ENCODE data around the gene CDH23. TPM values are rescaled to one million over a fixed set of nuclear protein-coding genes. Genes with fewer than 3 reads are reported as not detected.

CDH23 gene
- total and polyA plus RNA-seq, 2 donors (not counting 1 experiment from before 2014, with no cell fraction given), result 0.01 to 0.17 TPM

DNA sequence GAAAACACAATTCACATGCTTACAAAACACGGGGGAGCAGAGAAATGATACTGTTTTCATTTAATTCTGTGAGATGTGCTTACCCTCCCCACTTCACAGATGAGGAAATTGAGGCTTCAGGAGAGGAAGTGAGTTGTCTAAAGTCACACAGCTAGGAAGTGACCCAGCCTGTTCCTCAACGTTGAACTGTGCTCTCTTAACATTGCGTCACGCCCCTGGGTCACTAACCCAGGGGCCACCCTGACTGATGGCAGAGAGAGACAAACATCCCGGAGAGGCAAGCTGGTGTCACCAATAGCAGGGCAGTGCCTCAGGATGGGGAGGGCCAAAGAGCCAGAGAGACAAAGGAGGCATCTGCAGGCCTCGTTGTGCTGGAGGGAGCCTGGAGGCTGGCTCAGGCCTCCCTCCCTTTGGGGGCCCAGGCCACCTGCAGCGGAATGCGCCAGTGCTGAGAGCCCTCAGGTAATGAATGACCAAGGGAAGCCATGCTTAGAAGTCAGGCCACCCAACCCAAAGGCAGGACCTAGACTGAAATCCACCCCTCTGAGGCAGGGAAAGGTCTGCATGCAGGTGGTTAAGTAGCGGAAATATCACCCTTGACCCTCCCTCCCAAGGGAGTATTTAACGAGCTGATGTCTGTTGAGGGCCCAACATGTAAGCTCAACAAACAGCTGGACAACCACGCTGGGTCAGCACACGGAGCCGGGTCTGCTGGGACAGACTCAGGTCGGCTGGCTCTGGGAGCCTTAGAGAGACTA is 241.5 kb downstream of the CDH23 start:
- Histone ChIP-seq H3K9me3 (ENCODE audit: control insufficient read depth, insufficient read depth, low read depth, low read length) (no peaks in the 10 kb centered on the region), H3K4me2 (ENCODE audit: extremely low read depth, insufficient read depth, low read length) (no peak overlapping the region), H3K27ac (ENCODE audit: insufficient read depth, low read length) (no peak overlapping the region), H3K4me1 (ENCODE audit: control insufficient read depth, extremely low read depth, insufficient read depth, low read length) (no peaks in the 10 kb centered on the region), H4K20me1 (ENCODE audit: control insufficient read depth, extremely low read depth, insufficient read depth, low read length) (no peaks in the 10 kb centered on the region), H3K79me2 (ENCODE audit: control insufficient read depth, insufficient read depth, low read length) (no peaks in the 10 kb centered on the region), H3K4me3 (replicated peaks in 1 of 4; ENCODE audit: control extremely low read depth in 1 of 4, insufficient read depth in 1 of 4, low read depth in 3 of 4, low read length in 4 of 4) (no peak overlapping the region), H2AFZ (ENCODE audit: low read length) (no peak overlapping the region), H3K36me3 (ENCODE audit: control insufficient read depth, insufficient read depth, low read length) (no peaks in the 10 kb centered on the region), H3K27me3 (ENCODE audit: control insufficient read depth, insufficient read depth, low read length) (peaks cover 14% of the 10 kb centered on the region), H3K9ac (ENCODE audit: insufficient read depth, low read length) (no peak overlapping the region)
- TF ChIP-seq, protein P1, sequence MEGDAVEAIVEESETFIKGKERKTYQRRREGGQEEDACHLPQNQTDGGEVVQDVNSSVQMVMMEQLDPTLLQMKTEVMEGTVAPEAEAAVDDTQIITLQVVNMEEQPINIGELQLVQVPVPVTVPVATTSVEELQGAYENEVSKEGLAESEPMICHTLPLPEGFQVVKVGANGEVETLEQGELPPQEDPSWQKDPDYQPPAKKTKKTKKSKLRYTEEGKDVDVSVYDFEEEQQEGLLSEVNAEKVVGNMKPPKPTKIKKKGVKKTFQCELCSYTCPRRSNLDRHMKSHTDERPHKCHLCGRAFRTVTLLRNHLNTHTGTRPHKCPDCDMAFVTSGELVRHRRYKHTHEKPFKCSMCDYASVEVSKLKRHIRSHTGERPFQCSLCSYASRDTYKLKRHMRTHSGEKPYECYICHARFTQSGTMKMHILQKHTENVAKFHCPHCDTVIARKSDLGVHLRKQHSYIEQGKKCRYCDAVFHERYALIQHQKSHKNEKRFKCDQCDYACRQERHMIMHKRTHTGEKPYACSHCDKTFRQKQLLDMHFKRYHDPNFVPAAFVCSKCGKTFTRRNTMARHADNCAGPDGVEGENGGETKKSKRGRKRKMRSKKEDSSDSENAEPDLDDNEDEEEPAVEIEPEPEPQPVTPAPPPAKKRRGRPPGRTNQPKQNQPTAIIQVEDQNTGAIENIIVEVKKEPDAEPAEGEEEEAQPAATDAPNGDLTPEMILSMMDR (conservative IDR thresholded peaks at IDR 0.05 in 1 of 2, IDR thresholded peaks at IDR 0.05 in 1 of 2; ENCODE audit: low read depth in 1 of 2, low read length in 2 of 2), result no peak
- TF ChIP-seq EZH2 (IDR thresholded peaks at IDR 0.05; ENCODE audit: low read length, missing control alignments), result peak; percentile 52
- no peak for DNase-seq (ENCODE audit: low read depth in 2 of 2)

DNA sequence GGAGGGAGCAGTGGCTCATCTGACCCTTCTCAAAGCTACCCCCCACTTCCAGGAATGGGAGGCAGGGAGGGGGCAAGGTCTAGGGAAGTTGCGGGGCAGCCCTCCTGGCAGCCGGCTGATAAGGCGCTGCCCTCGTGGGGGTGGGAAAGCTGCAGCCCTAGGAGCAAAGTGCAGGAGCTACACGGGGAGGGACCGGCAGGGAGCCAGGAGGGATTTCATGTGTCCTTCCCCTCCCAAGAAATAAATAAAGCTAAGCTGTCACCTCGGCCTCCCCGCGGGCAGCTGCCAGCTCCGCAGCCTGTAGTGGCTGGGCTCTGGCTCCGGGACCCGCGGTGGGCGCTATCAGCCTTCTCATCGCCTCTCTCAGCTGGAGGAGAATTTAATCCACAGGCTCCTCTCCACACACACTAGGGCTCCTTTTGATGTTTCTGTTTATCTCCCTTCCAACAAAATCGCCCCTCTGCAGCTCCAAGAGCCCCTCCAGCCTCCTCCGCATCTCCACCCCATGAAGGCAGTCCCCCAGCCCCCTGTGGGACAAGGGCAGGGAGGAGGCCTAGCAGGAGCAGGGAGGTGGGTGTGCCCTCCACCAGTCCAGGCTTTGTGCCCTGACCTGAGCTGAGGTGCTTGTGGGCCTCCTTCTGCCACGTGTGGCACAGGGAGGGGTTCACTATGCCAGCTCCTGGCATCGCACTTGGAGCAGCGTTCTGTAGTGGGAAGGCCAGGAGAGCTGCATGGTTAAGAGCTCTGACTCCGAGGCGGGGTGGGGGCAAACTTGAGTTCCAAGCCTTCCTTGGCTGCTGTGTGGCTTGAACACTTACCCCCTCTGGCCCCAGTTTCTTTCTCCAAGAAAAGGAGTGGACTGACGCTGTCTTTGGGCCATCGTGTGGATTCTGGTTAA is 242.4 kb downstream of the CDH23 start:
- DNase-seq (ENCODE audit: low read depth in 2 of 2), result no peak
- Histone ChIP-seq H3K4me2 (ENCODE audit: extremely low read depth, insufficient read depth, low read length) (no peak overlapping the region), H3K9ac (ENCODE audit: insufficient read depth, low read length) (no peak overlapping the region), H3K4me1 (ENCODE audit: control insufficient read depth, extremely low read depth, insufficient read depth, low read length) (no peaks in the 10 kb centered on the region), H3K9me3 (ENCODE audit: control insufficient read depth, insufficient read depth, low read depth, low read length) (no peaks in the 10 kb centered on the region), H3K27ac (ENCODE audit: insufficient read depth, low read length) (no peak overlapping the region), H3K4me3 (replicated peaks in 1 of 4; ENCODE audit: control extremely low read depth in 1 of 4, insufficient read depth in 1 of 4, low read depth in 3 of 4, low read length in 4 of 4) (no peak overlapping the region), H3K36me3 (ENCODE audit: control insufficient read depth, insufficient read depth, low read length) (no peaks in the 10 kb centered on the region), H4K20me1 (ENCODE audit: control insufficient read depth, extremely low read depth, insufficient read depth, low read length) (no peaks in the 10 kb centered on the region), H3K79me2 (ENCODE audit: control insufficient read depth, insufficient read depth, low read length) (no peaks in the 10 kb centered on the region), H2AFZ (ENCODE audit: low read length) (no peak overlapping the region), H3K27me3 (ENCODE audit: control insufficient read depth, insufficient read depth, low read length) (peaks cover 14% of the 10 kb centered on the region)
- TF ChIP-seq, protein P1 (conservative IDR thresholded peaks at IDR 0.05 in 1 of 2, IDR thresholded peaks at IDR 0.05 in 1 of 2; ENCODE audit: low read depth in 1 of 2, low read length in 2 of 2), result no peak
- TF ChIP-seq EZH2 (IDR thresholded peaks at IDR 0.05; ENCODE audit: low read length, missing control alignments), result peak; percentile 11

DNA sequence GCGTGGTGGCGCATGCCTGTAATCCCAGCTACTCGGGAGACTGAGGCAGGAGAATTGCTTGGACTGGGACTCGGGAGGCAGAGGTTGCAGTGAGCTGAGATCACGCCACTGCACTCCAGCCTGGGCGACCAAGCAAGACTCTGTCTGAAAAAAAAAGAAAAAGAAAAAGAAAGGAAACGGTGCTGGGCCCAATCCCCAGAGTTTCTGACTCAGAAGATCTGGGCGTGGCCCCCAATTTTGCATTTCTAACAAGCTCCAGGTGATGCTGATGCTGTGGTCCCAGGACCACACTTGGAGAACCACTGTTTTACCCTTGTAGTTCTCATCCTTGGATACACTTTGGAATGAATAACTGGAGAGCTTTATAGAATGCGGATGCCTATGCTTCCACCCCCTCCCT is 243.9 kb downstream of the CDH23 start:
- no peak for DNase-seq (ENCODE audit: low read depth in 2 of 2)
- no peak overlapping the region for H3K9ac ChIP-seq (ENCODE audit: insufficient read depth, low read length)
- H3K4me2 ChIP-seq (ENCODE audit: extremely low read depth, insufficient read depth, low read length), result no peak overlapping the region
- H3K27me3 ChIP-seq (ENCODE audit: control insufficient read depth, insufficient read depth, low read length), result peaks cover 14% of the 10 kb centered on the region
- H3K79me2 ChIP-seq (ENCODE audit: control insufficient read depth, insufficient read depth, low read length), result no peaks in the 10 kb centered on the region
- TF ChIP-seq, protein P1 (conservative IDR thresholded peaks at IDR 0.05 in 1 of 2, IDR thresholded peaks at IDR 0.05 in 1 of 2; ENCODE audit: low read depth in 1 of 2, low read length in 2 of 2), result no peak
- TF ChIP-seq EZH2 (IDR thresholded peaks at IDR 0.05; ENCODE audit: low read length, missing control alignments), result no peak
- H3K9me3 ChIP-seq (ENCODE audit: control insufficient read depth, insufficient read depth, low read depth, low read length), result no peaks in the 10 kb centered on the region
- no peak overlapping the region for H3K27ac ChIP-seq (ENCODE audit: insufficient read depth, low read length)
- no peaks in the 10 kb centered on the region for H3K36me3 ChIP-seq (ENCODE audit: control insufficient read depth, insufficient read depth, low read length)
- no peak overlapping the region for H2AFZ ChIP-seq (ENCODE audit: low read length)
- no peaks in the 10 kb centered on the region for H3K4me1 ChIP-seq (ENCODE audit: control insufficient read depth, extremely low read depth, insufficient read depth, low read length)
- no peak overlapping the region for H3K4me3 ChIP-seq (replicated peaks in 1 of 4; ENCODE audit: control extremely low read depth in 1 of 4, insufficient read depth in 1 of 4, low read depth in 3 of 4, low read length in 4 of 4)
- H4K20me1 ChIP-seq (ENCODE audit: control insufficient read depth, extremely low read depth, insufficient read depth, low read length), result no peaks in the 10 kb centered on the region

Data from fibroblast of lung (primary cell).